Body of pancreas (tissue), 4 donors: ENCODE results near the gene TMEM106C.

ENCODE experiments used
- POLR2A ChIP-seq, 3 donors: fragments of 450-650 bp; IDR thresholded peaks; one replicate each; pipeline ENCODE4 v1.6.1; 2016; ENCODE audit warnings: antibody characterized with exemption in 3 of 3, mild to moderate bottlenecking in 2 of 3
- TF ChIP-seq, protein P1 (sequence below), 7 experiments: fragments of 450-650 bp in 4 of 7; fragments of 200-600 bp in 3 of 7; sonication (generic) in 3 of 7; IDR thresholded peaks; one replicate each; pipeline ENCODE4 v1.5.1; 2016 to 2019; ENCODE audit warnings: antibody characterized with exemption in 7 of 7

DNA sequence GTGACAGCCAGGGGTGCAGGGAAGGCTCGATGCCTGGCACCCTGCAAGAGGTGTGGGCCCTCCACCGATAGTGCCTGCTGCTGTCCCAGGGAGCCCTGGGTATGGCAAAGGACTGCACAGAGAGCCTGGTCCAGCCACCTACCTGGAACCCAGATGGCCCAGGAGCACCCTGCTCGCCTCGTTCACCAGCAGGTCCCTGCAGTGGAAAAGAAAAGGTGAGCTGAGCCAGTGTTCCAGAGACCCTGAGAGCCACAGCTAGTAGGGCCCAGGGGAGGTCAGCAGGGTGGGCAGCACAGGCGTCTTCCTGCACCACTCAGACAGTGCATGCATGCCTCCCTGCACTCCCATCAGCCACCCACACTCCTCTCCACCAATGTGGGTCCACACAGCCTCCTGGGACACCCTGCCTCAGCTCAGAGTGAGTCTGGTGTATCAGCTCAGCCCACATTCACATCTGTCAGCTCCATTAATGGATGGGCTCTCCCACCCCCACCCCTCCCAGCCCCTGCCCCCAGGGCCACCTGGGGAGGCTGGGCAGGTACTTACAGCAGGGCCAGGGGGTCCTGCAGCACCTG, 20.2 kb downstream of the TMEM106C start:
- TF ChIP-seq POLR2A (IDR thresholded peaks at IDR 0.05) = no peak
- TF ChIP-seq, protein P1, sequence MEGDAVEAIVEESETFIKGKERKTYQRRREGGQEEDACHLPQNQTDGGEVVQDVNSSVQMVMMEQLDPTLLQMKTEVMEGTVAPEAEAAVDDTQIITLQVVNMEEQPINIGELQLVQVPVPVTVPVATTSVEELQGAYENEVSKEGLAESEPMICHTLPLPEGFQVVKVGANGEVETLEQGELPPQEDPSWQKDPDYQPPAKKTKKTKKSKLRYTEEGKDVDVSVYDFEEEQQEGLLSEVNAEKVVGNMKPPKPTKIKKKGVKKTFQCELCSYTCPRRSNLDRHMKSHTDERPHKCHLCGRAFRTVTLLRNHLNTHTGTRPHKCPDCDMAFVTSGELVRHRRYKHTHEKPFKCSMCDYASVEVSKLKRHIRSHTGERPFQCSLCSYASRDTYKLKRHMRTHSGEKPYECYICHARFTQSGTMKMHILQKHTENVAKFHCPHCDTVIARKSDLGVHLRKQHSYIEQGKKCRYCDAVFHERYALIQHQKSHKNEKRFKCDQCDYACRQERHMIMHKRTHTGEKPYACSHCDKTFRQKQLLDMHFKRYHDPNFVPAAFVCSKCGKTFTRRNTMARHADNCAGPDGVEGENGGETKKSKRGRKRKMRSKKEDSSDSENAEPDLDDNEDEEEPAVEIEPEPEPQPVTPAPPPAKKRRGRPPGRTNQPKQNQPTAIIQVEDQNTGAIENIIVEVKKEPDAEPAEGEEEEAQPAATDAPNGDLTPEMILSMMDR (IDR thresholded peaks at IDR 0.05) = no peak
